HG03575 (cell line): ENCODE data around the gene KCNJ4.

Experiments used
- ATAC-seq: cut with Tn5 transposase; IDR thresholded peaks from one replicate; pipeline ENCODE4 v1.9.1; 2021; ENCODE audit not compliant: unreplicated experiment, insufficient number of reproducible peaks, low FRiP score; ENCODE audit errors: extremely low read depth

Gene KCNJ4

DNA sequence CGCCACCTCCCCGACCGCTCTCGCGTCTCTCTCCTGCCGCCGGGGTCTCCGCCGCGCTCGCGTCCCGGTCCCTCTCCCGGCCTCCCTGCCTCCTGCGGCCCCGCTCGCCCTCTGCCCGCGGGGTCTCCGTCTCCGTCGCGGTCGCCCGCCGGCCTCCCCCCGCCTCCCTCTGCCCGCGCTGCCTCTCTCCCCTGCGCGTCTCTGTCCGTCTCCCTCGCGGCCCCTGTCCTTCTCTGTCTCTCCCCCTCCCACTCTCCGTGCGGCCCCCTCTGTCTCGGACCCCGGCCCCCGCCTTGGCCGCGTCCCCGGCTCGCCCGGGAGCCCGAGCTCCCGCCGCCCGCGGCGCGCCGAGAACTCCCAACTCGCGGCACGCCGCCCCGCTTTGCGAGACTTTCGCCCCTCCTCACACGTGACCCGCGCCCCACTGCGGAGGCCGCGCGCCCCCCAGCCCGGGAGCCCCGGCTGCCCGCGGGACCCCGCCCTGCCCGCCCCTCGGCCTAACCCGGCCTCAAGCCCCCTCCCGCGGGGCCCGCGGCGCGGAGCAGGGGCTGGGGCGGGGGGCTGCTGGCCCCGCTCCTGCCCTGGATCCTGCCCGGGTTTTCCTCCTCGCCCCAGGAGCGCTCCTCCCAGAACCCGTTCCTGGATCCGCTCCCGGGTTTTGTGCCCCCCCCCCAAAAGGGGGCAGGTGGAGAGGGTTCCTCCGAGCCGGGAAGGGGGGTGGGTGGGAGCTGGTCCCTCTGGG lies 702 bp upstream of the KCNJ4 start:
- ATAC-seq, result no peak

DNA sequence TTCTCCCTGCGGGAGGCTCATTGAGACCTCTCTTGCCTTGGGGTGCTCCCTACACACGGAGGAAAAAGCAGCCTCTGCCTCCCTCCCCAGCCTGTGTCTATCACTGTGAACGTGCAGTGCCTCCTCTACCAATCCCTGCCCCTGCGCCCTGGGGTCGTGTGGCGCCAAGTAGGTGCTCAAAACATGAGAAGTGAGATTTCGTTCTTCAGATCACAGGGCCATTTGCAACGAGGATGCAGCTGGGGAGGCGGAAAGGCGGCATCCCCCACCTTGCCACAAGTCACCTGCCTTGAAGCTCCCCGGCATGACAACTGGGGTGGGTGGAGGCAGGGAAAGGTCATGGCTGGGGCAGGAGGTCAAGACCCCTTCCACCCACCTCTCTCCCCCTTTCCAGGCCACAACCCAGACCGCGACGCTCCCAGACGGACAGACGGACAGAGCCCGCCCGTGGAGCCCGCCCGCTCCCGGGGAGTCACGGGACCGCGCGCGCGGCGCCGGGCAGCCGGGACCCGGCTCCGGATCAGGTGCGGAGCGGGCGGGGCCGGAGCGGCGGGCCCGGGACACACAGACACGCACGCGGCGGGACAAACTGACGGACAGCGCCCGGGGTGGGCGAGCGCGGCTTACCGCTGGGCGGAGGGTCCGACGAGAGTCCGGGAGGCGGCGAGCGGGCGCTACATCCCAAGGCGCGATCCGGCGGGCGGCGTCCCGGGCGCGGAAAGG lies 485 bp downstream of the KCNJ4 start:
- ATAC-seq, result no peak

DNA sequence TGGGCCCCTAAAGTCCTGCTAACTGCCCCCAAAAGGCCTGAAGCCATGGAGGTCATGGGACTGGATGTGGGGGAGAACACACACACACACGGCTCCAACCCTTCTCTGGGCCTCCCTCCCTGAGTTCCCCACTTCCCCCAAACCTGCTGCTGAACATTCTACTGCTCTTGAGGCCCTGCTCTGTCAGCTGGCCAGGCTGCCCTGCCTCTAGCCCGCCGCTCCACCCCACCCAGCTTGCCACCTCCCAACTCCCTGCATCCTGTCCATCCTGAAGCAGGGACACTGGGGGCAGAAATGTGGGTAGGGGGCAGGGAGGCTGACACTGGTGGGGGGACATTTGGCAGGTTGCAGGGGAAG lies 1.0 kb downstream of the KCNJ4 start:
- ATAC-seq, result no peak

DNA sequence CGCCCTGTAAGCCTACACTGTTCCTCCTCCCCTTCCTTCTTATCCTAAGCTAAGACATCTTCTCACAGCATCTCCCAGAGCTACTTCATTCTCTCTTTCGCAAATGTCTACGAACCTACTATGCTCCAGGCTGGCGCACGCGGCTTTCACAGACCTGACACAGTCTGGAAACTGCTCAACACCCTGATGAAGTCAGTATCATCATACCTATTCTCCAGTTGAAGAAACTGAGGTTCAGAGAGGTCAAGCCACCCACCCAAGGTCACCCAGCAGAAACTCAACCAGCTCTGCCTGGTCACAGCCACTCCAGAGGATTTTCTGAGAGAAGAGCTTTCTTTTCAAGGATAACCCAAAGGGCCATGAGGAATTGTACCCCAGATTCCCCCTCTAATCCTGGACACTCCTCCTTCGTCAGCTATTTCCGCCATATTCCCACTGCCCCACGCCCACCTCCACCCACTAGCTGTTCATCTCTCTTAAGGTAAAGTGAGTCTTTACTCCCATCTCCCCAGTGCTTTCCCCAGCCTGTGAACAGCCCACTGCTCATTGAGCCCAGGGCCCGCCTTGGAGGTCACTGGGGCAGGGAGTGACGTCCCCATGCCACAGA lies 1.8 kb downstream of the KCNJ4 start:
- no peak for ATAC-seq

DNA sequence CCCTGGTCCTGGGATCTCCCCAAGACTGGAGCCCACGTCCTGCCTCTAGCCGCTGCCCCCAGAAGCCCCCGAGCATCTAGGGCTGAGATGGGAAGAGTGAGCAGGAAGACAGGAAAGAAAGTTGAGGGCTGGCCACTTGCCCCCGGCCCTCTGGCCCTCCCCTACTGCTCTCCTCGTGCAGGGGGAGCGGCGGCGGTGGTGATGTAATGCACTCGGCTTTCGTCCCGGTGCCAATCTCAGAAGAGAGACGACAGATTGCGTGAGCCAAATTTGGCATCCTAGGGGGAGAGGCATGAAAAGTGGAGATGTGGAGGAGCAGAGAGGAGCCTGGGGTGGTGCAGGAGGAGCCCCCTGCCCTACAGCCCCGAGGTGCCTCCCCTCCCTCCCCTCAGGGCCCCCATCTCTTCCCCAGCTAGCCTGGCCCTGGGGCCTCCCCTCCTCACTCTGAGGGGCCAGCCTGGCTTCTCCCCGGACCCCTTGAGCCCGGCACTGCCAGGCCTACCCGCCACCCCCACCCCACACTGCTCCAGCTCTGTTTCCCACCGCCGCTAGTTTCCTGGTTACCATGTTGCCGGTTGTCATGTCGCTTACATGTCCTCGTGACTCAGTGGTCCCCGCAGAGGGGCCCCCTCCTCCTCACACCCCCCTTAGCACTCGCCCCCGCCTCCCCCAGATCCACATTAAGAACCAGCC lies 2.5 kb downstream of the KCNJ4 start:
- ATAC-seq, result no peak

DNA sequence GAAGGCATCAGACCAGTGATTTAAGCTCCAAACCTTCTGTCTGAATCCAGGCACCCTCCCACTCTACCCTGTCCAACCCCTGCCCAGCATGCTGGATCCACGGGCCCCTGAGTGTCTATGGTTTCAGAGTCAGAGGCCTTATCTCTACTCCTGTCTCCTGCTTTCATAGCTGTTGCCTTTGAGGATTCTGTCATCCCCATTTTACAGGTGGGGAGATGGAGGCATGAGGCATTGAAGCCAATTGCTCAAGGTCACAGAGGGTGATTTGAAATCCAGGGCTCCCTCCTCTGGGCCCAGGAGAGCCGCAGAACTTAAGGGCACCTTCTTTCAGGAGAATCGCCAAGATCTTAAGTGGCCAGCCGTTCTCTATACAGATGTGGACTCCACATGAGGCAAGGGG lies 3.1 kb downstream of the KCNJ4 start:
- no peak for ATAC-seq

DNA sequence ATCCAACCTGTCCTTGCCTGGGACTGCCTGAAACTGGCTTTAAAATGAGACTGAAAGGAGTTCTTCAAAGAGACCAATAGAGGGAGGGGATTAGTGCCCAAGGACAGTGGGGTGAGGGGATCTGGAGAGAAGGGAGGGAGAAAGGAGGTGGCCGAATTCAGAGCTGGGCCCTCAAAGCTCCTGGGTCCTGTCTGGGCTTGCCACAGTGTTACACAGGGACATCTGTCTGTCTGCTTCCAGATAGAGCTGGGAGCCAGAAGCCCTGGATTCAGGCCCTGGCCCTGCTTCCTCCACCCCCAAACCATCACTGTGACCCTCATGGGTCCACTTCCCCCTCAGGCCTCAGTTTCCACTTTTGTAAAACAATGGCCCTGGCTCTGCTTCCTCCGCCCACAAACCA lies 3.6 kb downstream of the KCNJ4 start:
- ATAC-seq, result no peak

DNA sequence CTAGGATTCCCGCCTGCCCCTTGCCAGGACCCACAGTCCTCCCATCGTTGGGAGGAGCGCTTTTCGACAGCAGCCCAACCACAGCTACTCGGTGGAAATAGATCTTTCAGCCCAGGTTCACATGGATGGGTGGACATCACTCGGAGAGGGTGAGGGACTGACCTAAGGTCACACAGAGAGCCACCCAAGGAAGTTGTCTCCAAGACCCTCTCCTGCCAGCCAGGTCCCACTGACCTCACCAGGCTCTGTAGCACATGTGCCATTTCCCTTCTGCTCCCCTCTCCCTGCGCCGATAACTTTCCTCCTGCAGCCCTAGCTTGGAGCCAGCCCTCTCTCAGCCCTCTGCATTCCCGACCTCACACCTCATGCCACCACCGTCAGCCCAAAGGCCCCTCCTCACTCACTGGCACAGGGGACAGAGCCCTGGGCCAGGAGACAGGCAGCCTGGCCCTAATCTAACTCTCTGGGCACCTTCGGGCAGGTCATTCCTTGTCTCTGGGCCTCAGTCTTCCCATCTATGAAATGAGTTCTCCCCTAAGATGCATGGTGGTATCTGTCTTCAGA lies 4.7 kb downstream of the KCNJ4 start:
- ATAC-seq, result no peak

DNA sequence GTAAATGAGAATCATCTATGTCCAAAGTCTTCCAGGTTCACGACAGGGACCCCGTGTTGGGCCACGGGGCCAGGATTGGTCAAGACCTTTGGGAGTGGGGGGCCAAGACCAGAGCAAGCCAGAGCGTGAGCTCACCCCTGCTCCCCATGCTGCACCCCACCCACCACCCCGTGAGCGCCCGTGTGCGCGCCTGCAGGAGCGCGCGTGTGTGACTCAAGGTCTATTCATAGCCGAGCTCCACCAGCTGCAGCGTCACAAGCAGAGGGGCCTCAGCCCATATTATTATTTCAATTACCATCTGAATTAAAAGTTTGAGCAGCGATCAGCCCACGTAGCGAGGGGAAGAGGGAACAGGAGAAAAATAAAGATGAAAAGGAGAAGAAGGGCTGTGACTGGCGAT lies 5.2 kb downstream of the KCNJ4 start:
- no peak for ATAC-seq

DNA sequence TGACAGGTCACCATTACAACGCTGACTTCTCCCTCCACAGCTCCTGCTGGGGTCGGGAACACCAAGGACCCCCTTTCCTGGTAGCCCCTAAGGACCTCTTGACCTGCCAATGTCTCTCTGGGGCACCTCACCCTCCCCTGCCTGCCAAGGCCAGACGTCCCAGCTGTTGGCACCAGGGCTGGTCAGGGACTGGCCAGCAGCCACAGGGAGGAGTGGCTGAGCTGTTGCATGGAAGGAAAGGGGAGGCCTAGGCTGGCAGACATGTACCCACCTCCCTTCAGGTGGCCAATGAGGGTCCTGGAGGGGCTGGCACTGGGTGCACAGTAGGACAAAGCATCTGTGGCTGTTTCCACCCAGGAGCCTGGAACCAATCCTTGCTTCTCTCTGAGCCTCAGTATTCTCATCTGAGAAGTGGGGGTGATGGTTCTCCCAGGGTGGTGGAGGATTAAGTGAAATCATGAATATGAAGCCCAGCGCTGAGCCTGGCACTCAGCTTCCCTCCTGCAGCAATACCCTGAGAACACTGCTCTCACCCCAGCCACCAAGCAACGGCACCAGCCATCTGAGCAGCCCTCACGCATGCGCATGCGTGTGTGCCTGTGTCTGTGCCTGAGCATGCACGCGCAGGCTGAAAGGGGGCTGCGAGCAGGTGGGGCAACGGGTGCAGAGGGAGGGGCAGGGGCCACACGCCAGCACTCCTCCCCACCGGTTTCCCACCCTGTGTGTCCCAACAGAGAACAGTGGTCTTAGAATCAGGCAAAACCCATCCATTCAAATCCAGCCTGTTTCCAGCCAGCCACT lies 5.9 kb downstream of the KCNJ4 start:
- ATAC-seq, result no peak

DNA sequence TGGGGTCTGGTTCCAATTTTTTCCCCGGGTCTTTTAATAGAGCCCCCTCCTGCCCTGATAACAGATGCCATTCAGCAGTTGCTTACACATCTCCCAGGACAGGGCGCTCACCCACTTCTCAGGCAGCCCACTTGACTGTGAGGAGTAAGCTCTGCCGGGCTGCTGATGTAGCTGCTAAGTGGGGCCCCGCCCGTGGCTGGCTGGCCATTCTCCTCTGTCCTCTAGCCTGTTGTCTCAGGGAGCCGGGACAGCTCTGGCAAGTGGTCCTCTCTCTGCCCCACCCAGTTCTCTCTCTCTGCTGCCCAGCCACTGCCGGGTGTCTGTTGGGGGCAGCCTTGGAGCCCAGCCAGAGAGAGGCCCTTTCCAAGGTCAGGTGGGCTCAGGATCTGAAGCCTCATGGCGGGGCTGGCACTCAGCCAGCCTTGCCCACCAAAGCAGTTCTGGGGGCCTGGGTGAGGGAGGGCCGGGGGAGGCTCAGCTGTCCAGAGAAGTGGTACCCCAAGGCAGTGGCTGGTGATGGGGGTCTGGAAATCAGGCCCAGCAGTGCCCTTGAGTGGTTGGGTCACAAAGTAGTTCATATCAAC lies 8.9 kb downstream of the KCNJ4 start:
- no peak for ATAC-seq

DNA sequence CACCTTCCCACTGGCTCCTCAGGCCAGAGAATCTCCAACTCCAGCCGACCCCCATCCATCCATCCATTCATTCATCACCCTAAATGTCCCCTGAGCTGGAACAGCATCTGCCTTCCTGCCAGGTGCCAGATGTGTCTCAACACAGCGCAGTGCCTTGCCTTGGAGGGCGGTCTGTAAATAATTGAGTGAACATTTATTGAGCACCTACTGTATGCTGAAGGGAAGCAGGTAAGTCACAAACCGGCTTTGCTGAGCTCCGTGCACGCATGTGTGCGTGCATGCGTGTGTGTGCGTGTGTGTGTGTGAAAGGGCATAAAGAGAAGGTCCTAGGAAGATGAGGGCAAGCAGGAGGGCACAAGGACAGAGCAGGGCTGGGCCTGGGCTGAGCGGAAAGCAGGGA lies 10.2 kb downstream of the KCNJ4 start:
- ATAC-seq, result no peak

DNA sequence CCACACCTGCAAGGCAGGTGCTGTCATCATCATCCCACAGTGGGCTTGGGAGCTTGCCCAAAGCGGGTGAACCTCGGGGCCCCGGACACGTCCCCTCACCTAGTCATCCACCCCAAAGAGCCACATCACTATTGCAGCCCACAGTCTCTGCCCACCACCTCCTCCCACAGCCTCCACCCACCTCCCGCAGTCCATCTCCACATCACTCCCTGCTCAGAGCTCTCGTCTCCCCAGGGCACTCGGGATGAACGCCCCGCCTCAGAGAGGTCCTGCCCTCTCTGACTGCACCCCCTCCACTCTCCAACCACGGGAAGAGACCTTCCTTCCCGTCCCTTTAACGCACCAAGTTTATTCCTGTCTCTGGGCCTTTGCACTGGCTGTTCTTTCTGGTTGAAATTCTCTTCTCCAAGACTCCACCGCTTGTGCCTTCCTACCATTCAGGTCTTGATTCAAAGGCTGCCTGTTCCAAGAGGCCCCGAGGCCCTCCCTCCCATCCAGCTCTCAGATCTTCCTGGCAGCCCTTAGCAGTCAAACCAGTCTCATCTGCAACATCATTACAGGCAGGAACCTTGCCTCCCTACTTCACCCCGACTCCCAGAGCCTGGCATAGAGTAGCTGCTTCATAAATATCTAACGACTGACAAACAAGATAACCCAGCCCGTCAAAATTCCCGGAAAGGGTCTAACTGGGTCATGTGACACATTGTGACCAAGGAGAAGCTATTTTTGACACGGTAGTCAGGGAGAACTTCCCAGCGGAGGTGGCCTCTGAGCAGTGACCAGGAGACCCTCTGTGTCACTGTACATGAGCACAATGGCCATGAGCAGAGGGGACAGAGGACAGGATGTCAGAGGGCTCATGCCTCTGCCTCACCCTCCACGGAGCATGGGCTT lies 11.1 kb downstream of the KCNJ4 start:
- no peak for ATAC-seq

DNA sequence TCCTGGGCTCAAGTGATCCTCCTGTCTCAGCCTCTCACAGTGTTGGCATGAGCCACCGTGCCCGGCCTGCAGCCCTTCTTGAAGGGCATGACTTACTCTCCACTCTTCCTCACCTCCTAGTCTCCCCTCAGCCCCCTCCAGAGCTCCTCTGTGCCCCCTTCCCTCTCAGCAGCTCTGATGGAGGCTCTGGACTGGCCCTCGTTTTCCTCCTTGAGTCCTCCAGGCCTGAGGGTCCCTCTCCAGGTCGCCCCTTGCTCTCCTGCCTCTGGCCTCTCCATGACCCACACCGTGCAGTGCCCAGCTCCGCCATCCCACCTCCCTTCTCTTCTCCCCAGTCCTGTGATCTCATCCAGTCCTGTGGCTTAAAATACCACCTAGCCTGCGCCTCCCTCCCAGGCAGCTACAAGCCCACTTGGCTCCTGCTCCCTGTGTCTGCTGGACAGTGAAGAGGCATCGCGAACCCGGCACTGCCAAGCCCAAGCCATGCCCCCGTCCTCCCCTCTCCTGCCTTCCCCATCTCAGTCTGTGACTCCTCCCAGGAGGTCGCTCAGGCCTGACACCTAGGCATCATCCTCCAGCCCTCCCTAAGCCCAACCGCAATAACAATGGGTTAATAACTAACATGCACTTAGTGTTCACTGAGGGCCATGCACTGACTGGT lies 11.9 kb downstream of the KCNJ4 start:
- ATAC-seq, result no peak

DNA sequence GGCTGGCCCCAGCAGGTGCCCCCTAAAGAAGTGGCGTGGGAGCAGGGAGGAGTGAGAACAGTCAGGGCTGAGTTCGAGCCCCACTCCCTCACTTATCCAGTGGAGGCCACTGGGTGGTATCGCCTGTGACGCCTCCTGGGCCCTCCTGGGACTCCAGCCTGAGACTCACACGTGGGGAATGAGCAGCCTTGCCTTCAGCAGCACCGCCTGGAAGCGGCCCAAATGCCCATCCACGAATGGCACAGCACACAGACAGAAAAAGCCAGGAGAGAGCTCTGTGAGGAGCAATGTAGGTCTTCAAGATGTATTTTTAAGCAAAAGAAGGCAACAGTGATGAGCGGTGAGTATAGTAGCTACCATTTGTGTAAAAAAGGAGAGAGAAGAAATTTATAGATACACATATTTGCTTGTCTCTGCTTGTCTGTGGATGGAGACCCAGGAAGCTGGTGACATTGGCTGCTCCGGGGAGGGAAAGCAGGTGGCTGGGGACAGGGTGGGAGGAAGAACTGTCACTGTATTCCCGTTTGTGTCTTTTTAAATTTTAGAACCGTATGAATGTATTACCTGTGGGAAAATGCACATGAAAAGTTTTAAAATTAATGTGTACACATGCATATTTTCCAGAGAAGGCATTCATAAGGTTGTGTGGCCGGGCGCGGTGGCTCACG lies 13.2 kb downstream of the KCNJ4 start:
- ATAC-seq, result no peak

DNA sequence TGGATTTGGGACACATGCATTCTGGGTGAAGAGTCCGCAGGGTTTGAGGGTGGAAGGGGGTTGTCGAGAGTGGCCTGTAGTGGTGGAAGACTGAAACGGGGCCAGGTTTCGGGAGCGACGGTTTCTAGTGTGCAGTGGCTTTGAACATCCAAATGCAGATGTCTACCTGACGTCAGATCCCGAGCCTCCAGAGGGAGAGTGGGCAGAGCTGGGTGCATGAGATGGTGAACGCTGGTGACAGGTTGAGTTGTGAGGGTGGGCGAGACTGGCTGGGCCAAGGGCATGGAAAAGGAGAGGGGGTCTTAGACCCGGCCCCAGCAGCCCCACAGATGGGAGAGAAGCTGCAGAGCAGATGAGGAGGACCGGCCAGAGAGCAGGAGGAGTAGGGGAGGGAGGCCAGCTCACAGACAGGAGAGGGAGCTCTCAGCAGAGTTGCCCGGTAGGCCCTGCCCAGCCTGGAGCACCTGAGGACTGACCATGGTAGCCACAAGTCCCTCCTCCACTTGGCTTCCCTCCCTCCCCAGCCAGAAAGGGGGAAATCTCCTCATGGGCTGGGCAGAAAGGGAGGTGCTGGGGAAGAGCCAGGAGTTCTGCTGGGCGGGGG lies 14.2 kb downstream of the KCNJ4 start:
- ATAC-seq, result no peak
